Stimulated activated CD8-positive, alpha-beta memory T cell treated with anti-CD3 and anti-CD28 coated beads, Interleukin-7, amount 100 ng/mL, for 1 hour (primary cell): ENCODE data around the gene SUPT7L.

Experiments used
- DNase-seq, 2 donors: peaks; one replicate each; pipeline ENCODE4 v3.0.0-alpha.2; 2020; ENCODE audit warnings: low read depth in 2 of 2

SUPT7L gene, protein sequence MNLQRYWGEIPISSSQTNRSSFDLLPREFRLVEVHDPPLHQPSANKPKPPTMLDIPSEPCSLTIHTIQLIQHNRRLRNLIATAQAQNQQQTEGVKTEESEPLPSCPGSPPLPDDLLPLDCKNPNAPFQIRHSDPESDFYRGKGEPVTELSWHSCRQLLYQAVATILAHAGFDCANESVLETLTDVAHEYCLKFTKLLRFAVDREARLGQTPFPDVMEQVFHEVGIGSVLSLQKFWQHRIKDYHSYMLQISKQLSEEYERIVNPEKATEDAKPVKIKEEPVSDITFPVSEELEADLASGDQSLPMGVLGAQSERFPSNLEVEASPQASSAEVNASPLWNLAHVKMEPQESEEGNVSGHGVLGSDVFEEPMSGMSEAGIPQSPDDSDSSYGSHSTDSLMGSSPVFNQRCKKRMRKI

GRCh38 chr2:27663285-27664153 lies at the start of gene SUPT7L, which contains the start of gene SLC4A1AP:
SUPT7L (minus strand) TSS chr2:27663614; CDS start chr2:27662192, 1,422 bp downstream.
SLC4A1AP (plus strand) TSS chr2:27663889; CDS start chr2:27663915, 26 bp downstream.
- DNase-seq = peak; percentile 37 to 63

DNA sequence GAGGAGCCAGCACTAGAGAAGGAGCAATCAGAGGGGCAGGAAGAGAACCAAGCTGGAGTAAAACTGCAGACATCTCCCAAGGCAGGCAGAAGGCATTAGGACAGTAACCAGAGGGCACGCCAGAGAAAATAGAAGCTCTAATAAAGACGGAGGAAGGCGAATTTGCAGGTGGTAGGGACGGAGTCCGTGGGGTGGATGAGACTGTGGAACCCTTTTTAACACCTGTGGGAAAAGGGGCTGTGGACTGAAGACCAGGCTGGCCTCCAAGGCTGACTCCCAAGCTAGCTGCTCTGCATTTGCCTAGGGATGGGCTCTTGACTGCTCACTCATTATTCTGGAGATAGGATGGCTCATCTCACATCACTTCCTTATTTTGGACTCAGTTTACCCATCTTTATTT lies 49.8 kb upstream of the SUPT7L start:
- no peak for DNase-seq

GRCh38 chr2:27712522-27712921 lies 49.1 kb upstream of the SUPT7L start:
- DNase-seq = no peak

DNA sequence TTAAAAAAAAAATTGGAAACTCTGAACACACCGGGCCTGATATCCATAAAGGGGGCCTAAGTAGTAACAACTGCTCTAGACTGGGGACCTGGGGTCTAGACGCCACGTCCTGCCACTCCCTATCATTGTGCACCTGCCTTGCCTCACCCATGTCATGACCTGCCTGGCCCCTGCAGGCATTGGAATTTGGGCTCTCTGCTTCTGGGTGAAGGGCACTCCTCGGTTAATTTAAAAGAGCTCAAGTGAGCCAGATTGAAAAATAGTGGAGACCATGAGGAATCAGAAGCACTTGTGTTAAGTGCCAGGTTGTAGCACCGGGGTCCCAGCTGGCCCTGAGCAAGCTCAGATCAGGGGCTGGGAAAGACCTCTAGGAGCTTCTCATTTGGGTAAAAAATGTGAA lies 48.4 kb upstream of the SUPT7L start:
- no peak for DNase-seq

- no peak for DNase-seq
These were observed 47.4 kb upstream of the SUPT7L start for GRCh38 chr2:27710640-27711430.

- no peak for DNase-seq
These were observed 46.7 kb upstream of the SUPT7L start for GRCh38 chr2:27709960-27710575.

GRCh38 chr2:27709326-27709725 lies 45.9 kb upstream of the SUPT7L start:
- no peak for DNase-seq

- DNase-seq = no peak
These were observed 45.3 kb upstream of the SUPT7L start for GRCh38 chr2:27708666-27709065.

GRCh38 chr2:27708257-27708654 lies 44.8 kb upstream of the SUPT7L start:
- no peak for DNase-seq

DNA sequence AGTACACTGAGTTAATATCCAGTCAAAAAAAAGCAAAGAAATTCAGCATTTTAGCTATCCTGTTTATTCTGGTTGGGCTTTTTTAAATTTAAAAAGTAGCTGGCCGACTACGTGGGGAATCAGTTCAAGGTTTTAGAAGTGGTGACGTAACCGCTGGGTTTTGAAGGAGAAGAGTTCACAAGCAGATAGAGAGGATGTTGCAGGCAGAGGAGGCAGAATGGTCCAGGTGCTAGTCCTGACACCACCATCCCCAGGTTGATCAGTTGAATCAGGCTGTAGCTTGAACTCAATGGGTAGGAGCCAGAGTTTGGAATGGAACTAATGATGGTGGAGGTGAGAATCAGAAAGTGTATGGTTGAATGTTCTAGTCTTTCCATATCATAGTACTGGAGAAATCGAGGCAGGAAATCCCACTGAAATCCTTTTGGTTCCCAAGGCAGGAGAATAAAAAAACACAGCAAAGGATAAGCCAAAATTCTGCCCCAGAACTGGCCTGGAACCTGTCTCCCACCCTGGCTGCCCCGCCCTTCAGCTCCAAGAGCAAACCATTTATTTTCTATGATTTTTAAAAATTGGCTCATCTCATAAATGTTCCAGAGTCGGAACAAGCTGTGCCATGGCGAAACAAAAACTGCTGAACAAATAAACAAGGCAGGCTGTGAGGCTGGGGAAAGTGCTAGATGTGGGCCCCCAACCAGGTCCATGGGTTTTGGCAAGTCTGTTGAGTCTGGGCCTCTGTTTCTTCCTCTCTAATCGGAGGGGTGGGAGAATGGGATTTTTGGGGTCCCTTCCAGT lies 44.2 kb upstream of the SUPT7L start:
- no peak for DNase-seq

- no peak for DNase-seq
These were observed 42.6 kb upstream of the SUPT7L start for GRCh38 chr2:27705851-27706622.

DNA sequence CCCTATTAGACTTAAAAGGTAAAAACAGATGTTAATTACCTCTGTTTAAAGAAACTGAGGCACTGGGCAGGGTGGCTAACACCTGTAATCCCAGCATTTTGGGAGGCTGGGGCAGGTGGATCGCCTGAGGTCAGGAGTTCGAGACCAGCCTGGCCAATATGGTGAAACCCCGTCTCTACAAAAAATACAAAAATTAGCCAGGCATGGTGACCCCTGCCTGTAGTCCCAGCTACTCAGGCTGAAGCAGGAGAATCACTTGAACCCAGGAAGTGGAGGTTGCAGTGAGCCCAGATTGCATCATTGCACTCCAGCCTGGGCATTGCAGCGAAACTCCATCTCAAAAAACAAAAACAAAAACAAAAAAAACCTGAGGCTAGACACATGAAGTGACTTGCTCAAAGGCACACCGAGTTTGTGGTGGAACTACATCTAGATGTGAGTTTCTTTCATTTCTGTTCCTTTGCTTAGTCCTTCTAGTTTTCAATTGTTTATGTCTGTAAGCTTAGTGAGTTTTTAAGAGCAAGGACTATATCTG lies 41.0 kb upstream of the SUPT7L start:
- no peak for DNase-seq

- peak; percentile 67 to 68 for DNase-seq
These were observed 40.4 kb upstream of the SUPT7L start for GRCh38 chr2:27703638-27704341.

GRCh38 chr2:27702302-27702701 lies 38.9 kb upstream of the SUPT7L start:
- DNase-seq = no peak

DNA sequence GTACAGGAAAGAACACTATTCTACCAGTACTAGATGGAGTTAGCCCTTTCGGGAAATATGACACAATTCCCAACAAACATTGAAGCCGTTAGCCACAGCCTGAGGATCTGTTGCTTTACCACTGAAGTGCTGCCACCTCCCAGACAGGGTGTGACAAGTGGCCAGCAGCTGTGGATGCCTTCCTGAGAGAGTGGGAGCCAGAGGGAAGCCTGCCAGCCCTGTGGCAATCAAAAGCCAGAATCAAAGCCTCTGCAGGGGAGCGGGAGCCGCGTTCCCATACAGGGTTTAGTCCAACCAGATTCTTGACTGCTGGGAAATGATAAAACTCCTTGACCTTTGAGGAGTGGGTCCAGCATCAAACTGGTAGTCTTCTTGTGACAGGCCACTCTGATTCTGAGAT lies 38.3 kb upstream of the SUPT7L start:
- no peak for DNase-seq

GRCh38 chr2:27697660-27698059 lies 34.2 kb upstream of the SUPT7L start:
- no peak for DNase-seq

DNA sequence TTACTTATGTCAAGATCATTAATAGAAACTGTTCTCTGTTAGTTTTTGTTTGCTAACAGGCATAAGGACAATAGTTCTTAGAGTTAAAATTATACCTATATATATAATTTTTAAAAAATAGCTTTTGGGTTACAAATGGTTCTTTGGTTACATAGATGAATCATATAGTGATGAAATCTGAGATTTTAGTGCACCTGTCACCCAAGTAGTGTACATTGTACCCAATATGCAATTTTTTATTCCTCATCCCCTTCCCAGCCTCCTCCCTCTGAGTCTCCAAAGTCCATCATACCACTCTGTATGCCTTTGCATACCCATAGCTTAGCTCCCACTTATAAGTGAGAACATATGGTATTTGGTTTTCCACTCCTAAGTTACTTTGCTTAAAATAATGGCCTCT lies 26.6 kb upstream of the SUPT7L start:
- DNase-seq = no peak

DNA sequence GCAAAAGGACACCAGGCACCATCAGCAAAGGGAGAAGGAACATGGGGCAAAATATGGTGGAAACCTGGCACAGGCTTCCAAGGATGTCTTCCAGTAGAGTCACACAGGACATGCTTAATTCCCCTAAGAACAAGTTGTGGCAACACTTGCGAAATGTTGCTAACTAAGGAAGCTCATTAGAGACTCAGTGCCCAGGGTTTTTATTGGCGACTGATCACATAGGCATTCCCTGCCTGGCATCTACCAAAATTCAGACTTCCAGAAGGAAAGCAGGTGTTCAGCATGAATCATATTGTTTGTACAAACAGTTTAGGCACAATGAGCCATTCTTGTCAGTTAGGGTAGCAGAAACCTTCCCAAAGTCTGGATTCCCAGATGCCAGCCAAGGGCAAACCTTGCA lies 26.0 kb upstream of the SUPT7L start:
- DNase-seq = no peak

DNA sequence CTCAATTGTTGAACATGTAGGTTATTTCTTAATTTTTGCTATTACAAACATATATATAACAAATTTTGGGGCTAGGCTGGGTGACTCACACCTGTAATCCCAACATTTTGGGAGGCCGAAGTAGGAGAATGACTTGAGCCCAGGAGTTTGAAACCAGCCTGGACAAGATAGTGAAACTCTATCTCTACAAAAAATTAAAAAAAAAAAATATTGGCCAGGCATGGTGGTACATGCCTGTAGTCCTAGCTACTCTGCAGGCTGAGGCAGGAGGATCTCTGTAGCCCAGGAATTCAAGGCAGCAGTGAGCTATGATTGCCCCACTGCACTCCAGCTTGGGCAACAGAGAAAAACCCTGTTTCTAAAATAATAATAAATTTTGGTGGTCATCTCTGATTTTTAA lies 23.8 kb upstream of the SUPT7L start:
- DNase-seq = no peak
